T-helper 22 cell (primary cell): Measurements from ENCODE around the gene LRRTM1.

Source experiments
- DNase-seq: peaks from one replicate; pipeline ENCODE4 v3.0.0-alpha.2; 2020; ENCODE audit warnings: low read depth

LRRTM1 gene, protein sequence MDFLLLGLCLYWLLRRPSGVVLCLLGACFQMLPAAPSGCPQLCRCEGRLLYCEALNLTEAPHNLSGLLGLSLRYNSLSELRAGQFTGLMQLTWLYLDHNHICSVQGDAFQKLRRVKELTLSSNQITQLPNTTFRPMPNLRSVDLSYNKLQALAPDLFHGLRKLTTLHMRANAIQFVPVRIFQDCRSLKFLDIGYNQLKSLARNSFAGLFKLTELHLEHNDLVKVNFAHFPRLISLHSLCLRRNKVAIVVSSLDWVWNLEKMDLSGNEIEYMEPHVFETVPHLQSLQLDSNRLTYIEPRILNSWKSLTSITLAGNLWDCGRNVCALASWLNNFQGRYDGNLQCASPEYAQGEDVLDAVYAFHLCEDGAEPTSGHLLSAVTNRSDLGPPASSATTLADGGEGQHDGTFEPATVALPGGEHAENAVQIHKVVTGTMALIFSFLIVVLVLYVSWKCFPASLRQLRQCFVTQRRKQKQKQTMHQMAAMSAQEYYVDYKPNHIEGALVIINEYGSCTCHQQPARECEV

DNA sequence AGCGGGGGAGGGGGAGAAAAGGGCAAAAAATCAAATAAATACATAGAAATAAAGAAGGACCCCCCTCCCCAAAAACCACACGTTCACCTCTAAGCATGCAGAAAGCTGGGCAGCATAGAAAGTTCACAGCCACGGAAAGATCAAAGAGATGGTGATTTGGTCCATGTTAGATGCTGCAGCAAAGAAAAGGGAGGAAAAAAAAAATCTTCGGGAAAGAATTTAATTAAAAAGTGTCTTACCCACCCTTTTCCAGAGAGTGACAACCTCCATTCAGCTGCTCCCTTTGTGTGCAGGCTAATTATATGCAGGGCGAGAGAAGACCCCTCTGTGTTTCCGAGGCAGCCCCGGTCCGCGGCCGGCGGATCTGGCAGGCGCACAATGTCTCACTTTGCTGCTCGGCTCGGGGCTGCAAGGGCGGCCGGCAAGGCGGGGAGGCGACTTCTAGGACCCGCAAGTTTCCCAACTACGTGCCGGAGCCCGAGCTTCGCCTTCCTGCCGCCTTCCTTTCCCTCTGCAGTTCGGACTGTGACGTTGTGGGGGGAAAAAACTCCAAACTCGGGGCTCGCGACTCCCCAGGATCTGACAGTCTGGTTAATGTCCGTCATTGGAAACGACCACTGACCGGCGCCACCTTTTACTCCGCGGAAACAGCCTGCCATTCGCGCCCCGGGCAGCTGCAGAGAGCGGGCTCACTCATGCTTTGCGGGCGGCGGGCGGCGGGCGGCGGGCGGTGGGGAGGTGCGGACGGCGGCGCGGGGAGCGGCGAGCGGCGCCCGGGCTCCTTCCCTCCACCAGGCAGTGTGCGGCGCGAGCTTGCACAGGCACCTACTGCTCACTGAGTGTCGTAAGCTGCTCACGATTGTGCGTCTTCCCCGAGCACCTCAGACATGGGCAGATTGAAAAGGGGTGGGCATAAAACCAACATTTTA lies at the start of gene LRRTM1:
LRRTM1 (minus strand) TSS at position 844 of the 929 bp plus-strand sequence. CDS start 933 bp downstream, outside the sequence.
- DNase-seq, result no peak

DNA sequence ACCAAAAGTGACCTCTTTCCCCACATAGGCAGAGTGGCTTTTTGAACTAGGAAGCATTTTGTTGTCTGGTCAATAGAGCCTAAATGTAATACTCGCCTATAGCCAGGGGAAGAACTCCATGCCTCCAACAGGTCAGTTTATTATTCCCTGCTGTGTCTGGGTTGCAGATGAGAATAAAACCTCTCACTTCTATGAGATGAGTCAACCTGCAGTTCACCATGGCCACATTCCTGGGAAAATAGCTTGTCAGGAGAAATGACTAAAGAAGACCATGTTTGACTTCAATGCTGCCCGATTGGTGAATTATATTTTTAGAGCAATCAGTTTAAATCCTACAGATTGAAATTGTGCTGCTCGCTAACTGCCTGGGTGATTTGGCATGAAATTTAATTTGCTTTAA lies 46.7 kb upstream of the LRRTM1 start:
- DNase-seq, result no peak

DNA sequence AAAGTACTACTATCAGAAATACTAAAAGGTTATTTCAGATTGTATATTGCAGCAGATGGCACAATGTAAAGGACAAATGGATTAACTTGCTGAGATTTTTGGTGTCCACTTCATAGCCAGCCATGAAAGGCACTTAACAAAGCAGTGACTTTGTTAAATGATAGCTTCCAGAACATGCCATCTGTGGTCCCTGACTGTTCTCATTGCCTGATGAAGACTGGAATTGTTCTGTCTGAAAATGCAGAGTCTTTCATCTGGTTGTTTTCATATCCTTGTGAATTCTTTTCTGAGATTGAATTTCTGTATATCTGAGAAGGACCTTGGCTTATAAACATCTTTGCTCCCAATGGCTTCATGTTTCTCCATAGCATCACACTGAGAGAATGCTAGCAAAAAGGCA lies 44.4 kb upstream of the LRRTM1 start:
- DNase-seq, result no peak

DNA sequence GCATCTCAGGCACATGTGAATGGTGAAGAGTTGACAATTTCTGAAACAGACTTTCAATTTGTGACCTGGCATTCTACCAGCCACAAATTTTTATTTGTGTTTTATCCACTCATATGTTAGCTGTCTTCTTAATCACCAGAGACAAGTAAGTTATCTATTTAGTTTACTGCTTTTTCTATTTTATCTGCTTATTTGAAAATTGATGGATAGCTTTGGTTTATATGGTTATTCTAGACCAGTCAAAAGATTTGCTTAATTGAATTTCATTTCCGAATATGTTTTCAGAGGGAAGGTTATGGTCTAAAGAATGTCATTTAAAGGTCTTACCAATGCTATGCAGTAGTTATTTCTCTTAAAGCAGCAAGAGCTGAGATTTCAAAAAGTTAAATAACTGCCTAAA lies 43.5 kb upstream of the LRRTM1 start:
- DNase-seq, result no peak

DNA sequence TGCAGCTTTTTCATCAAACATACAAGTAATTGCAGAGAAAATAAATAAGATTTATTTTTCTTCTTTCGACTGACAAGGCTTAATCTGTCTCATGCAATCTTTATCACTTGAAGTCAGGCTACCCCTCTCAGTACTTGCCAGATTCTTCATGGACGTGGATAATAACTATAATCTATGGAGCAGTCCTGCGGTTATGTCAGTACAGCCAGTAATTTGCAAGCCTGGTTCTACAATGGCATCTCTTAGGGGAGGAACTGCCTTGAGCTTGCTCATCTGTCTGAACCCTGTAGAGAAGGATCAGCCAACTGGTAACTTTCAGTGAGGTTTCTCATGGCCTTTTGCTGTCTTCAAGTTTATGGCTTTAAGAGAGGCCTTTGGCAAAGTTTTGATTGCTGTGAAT lies 35.5 kb upstream of the LRRTM1 start:
- no peak for DNase-seq

DNA sequence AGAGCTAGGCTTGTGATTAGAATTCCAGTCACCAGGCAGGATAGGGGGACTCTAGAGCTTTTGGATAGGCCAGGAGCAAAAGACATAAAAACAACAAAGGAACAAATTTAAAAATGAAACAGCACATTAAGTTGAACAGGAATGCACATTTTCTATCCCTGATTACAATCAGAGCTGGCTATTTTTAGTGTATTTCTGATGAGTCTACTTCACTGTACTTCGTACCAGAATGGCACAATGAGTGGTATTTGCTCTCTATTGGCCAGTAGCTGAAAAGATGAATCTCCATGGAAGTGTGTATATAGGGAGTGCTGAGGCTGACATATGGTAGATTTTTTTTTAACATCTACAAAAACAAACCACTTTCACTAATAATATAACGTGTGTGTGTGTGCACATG lies 34.2 kb upstream of the LRRTM1 start:
- no peak for DNase-seq

DNA sequence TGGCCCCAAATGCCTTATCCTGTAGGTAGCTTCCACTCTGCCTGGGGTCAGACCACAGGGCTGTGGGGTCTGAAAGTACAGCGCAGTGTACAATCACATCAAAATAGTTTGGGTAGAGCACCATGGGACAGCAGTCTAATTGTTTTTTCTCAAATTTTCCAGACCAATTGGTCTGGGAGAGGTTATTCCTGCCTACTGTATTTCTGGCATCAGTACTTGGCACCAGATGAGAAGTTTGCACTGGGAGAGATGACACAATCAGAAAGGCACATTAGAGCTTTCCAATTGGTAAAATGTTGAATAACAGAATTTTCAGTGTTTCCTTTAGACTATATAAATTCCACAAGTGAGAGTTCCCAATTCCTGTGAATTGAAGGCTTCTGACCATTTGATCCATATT lies 30.9 kb upstream of the LRRTM1 start:
- no peak for DNase-seq

DNA sequence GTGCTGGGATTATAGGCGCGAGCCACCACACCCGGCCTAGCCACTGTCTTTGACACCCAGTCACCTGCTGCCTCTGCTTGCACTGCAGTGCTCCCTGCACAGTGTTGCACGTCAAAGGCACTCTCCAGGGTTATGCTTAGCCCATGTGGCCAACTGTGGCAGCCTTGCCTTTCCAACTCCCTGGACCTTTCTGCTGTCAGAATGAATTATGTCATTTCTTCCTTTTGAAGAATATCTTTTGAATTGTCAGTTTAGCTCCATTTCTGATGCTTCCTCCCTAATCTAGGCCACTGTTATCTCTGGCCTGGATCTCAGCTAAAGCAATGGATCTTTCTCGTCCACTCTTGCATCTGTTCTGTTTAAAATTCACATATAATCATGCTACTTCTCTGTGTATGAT lies 29.3 kb upstream of the LRRTM1 start:
- no peak for DNase-seq

DNA sequence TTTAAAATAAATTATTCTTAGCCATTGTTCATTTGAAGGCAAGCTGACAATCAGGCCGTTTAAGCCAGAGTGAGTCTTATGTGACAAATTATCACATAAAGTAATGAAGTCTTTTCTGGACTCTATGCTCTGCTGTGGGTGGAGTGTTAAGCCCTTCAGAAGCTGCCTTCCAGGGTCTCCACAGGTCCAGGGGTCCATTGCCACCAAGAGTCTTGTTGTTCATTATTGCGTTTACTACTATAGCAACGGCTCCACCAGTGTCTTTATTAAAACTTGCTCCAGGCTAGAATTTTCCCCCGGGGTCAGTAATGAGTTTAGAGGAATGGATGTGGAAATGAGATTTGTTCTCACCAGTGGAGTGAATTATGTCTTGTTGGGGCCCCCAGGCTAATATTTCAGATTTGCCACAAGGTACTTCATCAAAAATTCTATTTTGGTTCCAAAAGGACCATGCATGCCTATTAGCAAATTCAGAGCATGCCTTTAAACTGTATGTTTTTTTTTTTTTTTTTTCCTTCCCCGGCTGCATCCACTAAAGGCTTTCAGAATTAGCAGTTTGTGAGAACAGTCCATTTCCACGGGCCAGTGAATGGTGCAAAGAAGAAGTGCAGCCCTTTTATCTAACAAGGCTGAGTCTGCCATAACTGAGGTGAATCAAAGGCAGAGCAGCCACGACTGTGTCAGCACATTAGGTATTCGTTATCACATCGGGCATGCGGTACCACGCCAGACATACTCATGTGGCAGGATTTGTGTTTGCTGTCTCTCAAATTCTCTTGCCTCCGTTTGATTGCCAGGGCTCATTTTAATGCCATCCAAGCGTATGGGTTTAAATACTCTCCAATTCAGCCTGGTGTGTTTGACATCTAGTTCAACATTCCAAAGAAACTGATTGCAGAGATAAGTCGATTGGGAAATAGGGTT lies 26.2 kb upstream of the LRRTM1 start:
- DNase-seq, result no peak

DNA sequence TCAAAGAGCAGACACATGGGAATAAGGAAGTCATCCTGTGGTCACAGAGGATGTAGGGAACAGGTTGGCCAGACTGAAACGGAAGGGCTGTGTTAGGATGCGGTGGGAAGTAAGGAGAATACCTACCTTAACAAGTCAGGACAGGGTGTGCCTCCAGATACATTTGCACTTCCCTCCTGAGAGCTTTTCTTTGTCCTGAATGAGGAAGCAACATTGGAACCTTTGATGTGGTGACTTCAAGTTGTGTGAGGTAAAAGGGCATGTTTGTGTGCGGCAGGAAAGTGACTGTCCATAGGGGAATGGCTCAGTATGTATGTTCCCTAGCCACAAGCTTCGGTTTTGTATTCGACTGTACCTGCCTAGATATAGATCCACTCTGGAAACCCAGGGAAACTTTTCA lies 24.9 kb upstream of the LRRTM1 start:
- DNase-seq, result no peak

DNA sequence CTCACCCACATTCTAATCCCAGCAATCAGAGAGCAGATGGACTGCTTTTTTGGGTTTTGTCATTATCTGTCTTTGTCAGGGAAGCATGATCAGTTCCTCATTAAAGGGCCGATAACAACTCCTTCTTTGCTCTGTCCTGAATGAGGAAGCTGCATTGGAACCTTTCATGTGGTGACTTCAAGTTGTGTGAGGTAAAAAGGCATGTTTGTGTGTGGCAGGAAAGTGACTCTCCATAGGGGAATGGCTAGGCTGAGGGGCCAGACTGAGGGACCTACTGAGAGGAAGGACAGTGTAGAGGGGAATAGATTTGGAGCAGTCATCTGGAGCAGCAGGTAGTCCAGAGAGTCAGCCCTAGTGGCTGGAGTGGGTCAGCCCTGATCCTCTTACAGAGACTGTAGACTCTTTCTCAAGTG lies 23.6 kb upstream of the LRRTM1 start:
- DNase-seq, result no peak

DNA sequence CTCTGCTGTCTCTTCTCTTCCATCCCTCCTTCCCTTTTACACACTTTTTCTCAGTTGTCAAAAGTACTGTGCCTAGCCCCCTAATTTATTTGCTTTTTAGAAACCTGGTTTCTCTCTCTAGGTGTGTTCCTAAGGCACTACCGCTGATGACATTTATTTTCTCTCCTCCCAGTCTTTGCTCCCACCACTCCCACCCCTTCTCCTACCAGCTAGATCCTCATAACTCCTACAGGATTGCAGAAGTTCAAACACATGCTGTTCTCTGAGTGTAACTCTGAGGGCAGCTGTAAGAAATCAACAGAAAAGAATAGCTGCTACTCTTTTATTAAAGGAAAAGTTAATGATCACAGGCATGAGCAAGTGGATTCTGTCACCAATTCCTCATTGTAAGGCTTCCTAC lies 22.3 kb upstream of the LRRTM1 start:
- no peak for DNase-seq

DNA sequence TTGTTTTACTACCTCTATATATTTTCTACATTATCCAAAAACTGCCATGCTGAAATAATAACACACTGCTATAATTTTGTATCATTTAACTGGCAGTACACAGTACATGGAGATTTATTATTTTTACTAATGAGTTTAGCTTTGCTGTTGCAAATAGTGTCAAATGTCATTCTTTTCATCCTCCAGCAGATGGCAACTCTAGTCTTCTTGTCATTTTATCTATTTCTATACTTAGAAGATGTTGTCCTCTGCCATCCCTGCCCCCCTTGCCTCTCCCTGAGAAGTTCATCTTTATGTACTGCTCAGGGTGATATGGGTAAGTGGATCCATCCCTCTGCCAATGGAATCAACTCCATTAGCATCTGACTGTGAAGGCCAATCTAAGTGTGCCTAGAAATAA lies 21.7 kb upstream of the LRRTM1 start:
- no peak for DNase-seq

DNA sequence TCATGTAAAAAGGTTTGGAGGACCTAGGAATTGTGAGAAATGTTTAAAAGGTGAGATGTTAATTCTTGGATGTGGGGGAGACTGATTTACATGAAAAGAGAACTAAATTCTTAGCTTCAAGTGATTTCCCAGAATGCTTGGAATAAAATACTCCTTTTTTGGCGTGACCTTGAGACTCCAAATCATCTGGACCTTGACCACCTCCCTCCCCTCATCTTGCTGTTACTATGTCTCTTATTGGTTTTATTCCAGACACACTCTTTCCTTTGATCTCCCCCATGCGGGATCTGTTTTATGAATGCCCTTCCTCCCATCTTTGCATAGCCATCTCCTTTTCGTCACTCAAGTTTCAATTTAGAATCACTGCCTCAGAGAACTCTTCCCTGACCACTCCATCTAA lies 20.0 kb upstream of the LRRTM1 start:
- no peak for DNase-seq

DNA sequence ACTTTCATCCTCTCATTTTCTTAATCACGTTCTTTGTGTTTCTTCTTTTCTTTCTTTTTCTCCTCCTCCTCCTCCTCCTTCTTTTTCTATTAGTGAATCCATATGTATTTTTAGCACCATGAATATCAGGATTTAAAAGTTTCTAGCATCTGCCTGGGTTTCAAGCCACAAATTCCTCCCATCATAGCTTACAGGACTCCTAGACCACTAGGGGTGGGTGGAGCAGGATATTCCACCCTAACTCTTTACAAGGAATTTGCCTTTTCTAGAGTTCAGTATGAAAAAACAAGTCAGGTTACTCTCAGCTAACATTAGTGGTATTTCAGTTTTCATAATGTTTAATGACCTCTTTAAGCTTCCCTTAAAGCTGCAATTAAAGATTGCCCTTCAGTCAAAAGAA lies 19.1 kb upstream of the LRRTM1 start:
- no peak for DNase-seq

DNA sequence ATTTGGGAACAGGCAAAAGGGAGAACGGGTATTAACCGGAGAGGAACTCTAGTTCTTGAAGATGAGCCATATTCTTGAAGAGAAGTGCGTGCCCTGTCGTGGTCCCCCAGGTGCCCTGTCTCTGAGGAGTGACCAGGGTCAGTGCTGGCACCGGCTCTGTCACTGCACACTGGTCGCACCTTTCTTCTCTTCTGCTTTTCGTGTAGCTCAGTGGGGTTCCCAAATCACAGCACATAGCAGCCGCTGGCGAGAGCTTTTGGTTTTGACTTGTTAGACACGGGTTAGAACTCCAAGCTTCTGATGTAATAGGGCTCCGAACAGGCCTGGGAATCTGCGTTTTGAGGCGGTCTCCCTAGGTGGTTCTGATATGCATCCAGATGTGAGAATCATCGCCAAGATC lies 18.4 kb upstream of the LRRTM1 start:
- no peak for DNase-seq

DNA sequence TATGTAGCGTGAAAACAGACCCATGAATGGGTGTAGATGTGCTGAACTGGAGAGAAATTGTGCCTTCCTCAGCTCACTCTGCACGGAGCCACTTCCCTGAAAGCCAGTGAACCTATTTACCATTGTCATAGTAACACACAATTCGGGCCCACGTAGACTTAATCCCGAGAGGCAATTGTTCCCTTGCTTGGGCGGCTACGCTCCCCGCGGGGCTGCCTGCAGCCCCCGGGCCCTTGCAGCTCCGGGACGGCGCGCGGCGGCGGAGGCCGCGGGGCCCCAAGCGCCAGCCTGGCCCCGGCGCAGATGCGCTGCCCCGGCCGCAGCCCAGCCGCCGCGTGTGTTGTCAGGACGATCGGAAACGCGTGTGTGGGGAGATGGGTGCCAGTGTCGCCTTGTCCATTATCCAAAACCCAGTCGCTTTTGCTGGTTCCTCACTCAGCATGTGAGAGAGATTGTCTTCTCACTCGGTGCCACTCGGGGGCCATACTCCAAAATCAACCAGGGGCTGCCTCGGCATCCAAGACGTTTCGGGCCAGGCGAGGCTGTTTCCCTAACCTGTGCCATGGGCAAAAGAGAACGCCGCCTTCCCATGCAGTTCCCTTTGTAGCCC lies 17.9 kb upstream of the LRRTM1 start:
- DNase-seq, result no peak

DNA sequence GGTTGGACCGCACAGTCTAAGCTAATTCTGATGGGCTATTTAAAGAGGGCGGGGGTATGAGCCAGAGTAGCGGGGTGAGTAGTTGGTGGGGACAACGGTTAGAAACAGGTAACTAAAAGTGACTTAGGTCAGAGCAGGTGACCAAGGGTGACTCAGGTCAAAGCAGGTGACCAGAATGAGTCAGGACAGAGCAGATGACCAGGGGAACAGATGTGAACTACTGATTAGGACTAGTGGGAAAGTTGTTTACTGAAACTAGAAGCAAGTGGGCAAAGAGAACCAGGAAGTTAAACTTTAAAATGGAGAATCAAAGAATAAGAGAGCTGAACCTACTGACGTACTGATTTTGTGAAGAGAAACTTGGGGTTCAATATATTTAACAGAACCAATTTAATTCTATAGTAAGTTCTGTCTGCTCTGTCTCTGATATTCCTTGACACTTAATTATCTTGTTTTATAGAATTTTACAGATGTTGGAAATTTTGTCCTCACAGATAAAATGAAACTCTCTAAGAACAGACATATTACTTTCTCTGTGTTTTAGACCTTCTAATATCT lies 7.8 kb upstream of the LRRTM1 start:
- no peak for DNase-seq

DNA sequence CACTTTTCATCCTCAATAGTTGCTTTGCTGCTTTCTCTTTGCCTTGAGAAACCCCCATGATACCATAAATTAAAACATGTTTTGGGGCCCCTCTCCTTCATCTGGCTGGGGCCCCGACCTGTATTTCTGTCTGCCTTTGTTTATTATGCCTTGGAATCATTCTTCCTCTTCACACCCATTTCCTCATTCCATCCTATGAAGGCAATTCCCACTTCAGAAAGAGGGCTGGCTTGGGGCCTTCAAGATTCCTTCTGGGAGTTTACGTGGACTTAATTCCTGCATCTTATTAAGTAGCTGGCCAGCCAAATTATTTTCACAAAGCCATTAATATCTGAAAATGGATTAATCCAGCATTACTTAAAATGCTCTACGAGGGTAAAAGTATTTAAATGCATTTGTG lies 6.8 kb upstream of the LRRTM1 start:
- no peak for DNase-seq

DNA sequence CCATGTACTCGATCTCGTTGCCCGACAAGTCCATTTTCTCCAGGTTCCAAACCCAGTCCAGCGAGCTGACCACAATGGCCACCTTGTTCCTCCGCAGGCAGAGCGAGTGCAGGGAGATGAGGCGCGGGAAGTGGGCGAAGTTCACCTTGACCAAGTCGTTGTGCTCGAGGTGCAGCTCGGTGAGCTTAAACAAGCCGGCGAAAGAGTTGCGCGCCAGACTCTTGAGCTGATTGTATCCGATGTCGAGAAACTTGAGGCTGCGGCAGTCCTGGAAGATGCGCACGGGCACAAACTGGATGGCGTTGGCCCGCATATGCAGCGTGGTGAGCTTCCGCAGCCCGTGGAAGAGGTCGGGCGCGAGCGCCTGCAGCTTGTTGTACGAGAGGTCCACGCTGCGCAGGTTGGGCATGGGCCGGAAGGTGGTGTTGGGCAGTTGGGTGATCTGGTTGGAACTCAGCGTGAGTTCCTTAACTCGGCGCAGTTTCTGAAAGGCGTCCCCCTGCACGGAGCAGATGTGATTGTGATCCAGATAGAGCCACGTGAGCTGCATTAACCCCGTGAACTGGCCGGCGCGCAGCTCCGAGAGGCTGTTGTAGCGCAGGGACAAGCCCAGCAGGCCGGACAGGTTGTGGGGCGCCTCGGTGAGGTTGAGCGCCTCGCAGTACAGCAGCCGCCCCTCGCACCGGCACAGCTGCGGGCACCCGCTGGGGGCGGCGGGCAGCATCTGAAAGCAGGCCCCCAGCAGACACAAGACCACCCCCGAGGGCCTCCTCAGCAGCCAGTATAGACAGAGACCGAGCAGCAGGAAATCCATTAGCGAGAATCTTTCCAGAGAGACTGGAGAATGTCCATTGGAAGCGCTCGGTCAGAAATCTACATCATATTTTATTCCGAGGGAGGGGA lies 1.3 kb downstream of the LRRTM1 start:
- DNase-seq, result no peak
